ENCODE data around the gene PANX3. TPM values are rescaled to one million over a fixed set of nuclear protein-coding genes. Genes with fewer than 3 reads are reported as not detected.
A peak's percentile ranks its signal among the peaks of the same experiment; 100 is the strongest.
"Not testable (repeated sequence)": the region's sequence is repeated elsewhere in the genome, so short reads cannot be mapped to it uniquely, and the experiment has no call there.

The PANX3 gene
- total and polyA plus RNA-seq, 2 experiments from 2014 or later: 0.25 TPM; not detected in 1

GRCh38 chr11:124602193-124602592, 9.0 kb upstream of the PANX3 start:
- WGBS (ENCODE audit: low lambda C conversion rate, missing lambda C conversion rate): 64% methylated on average over 3 of the region's 3 CpGs
- Histone ChIP-seq H3K4me3 (no peak overlapping the region), H4K20me1 (ENCODE audit: insufficient read depth, poor library complexity, severe bottlenecking) (no peaks in the 10 kb centered on the region), H3K36me3 (replicated peaks; ENCODE audit: insufficient read depth, low read depth) (no peaks in the 10 kb centered on the region), H3K27me3 (peaks cover 6% of the 10 kb centered on the region), H3K27ac (no peak overlapping the region), H2AFZ (no peak overlapping the region), H3K9me3 (ENCODE audit: low read depth) (no peaks in the 10 kb centered on the region), H3K4me1 (ENCODE audit: insufficient read depth) (no peaks in the 10 kb centered on the region), H3K79me2 (no peaks in the 10 kb centered on the region), H3K9me2 (replicated peaks; ENCODE audit: insufficient read depth) (no peaks in the 10 kb centered on the region), H3K4me2 (no peak overlapping the region)
- TF ChIP-seq EZH2phosphoT487 (IDR thresholded peaks at IDR 0.05; ENCODE audit: low read depth, severe bottlenecking, unreplicated experiment) (no peak), CTCF (IDR thresholded peaks at IDR 0.05; ENCODE audit: poor library complexity) (no peak), EZH2 (IDR thresholded peaks at IDR 0.05; ENCODE audit: borderline replicate concordance) (no peak)
- DNase-seq (ENCODE audit: low spot score): no peak

- not testable (repeated sequence) for H4K20me1 ChIP-seq (ENCODE audit: insufficient read depth, poor library complexity, severe bottlenecking); H3K9me3 ChIP-seq (ENCODE audit: low read depth); H3K27ac ChIP-seq; H3K4me3 ChIP-seq; H3K36me3 ChIP-seq (replicated peaks; ENCODE audit: insufficient read depth, low read depth); H3K9me2 ChIP-seq (replicated peaks; ENCODE audit: insufficient read depth); H3K4me2 ChIP-seq; H3K79me2 ChIP-seq; DNase-seq (ENCODE audit: low spot score); H3K27me3 ChIP-seq; H2AFZ ChIP-seq; H3K4me1 ChIP-seq (ENCODE audit: insufficient read depth)
- WGBS (ENCODE audit: low lambda C conversion rate, missing lambda C conversion rate): 88% methylated on average over 3 of the region's 3 CpGs
These were observed 8.5 kb upstream of the PANX3 start for GRCh38 chr11:124602723-124603122.

- H2AFZ ChIP-seq: no peak overlapping the region
- no peak overlapping the region for H3K4me2 ChIP-seq
- H3K4me1 ChIP-seq (ENCODE audit: insufficient read depth): no peaks in the 10 kb centered on the region
- no peaks in the 10 kb centered on the region for H4K20me1 ChIP-seq (ENCODE audit: insufficient read depth, poor library complexity, severe bottlenecking)
- 81% methylated on average over 3 of the region's 3 CpGs for WGBS (ENCODE audit: low lambda C conversion rate, missing lambda C conversion rate)
- DNase-seq (ENCODE audit: low spot score): no peak
- H3K27ac ChIP-seq: no peak overlapping the region
- H3K27me3 ChIP-seq: peaks cover 2% of the 10 kb centered on the region
- no peaks in the 10 kb centered on the region for H3K9me3 ChIP-seq (ENCODE audit: low read depth)
- H3K79me2 ChIP-seq: no peaks in the 10 kb centered on the region
- H3K36me3 ChIP-seq (replicated peaks; ENCODE audit: insufficient read depth, low read depth): no peaks in the 10 kb centered on the region
- TF ChIP-seq EZH2phosphoT487 (IDR thresholded peaks at IDR 0.05; ENCODE audit: low read depth, severe bottlenecking, unreplicated experiment): no peak
- no peak for TF ChIP-seq CTCF (IDR thresholded peaks at IDR 0.05; ENCODE audit: poor library complexity)
- no peak for TF ChIP-seq EZH2 (IDR thresholded peaks at IDR 0.05; ENCODE audit: borderline replicate concordance)
- H3K9me2 ChIP-seq (replicated peaks; ENCODE audit: insufficient read depth): no peaks in the 10 kb centered on the region
- H3K4me3 ChIP-seq: no peak overlapping the region
These were observed 5.5 kb upstream of the PANX3 start for GRCh38 chr11:124605719-124606118.

- Histone ChIP-seq H3K27me3 (no peaks in the 10 kb centered on the region), H4K20me1 (ENCODE audit: insufficient read depth, poor library complexity, severe bottlenecking) (no peaks in the 10 kb centered on the region), H3K9me3 (ENCODE audit: low read depth) (no peaks in the 10 kb centered on the region), H3K9me2 (replicated peaks; ENCODE audit: insufficient read depth) (no peaks in the 10 kb centered on the region), H3K4me1 (ENCODE audit: insufficient read depth) (no peaks in the 10 kb centered on the region), H3K4me3 (no peak overlapping the region), H2AFZ (no peak overlapping the region), H3K27ac (no peak overlapping the region), H3K36me3 (replicated peaks; ENCODE audit: insufficient read depth, low read depth) (no peaks in the 10 kb centered on the region), H3K4me2 (no peak overlapping the region), H3K79me2 (no peaks in the 10 kb centered on the region)
- TF ChIP-seq CTCF (IDR thresholded peaks at IDR 0.05; ENCODE audit: poor library complexity) (no peak), EZH2phosphoT487 (IDR thresholded peaks at IDR 0.05; ENCODE audit: low read depth, severe bottlenecking, unreplicated experiment) (no peak), EZH2 (IDR thresholded peaks at IDR 0.05; ENCODE audit: borderline replicate concordance) (no peak)
- peak; percentile 47 for DNase-seq (ENCODE audit: low spot score)
These were observed 3.1 kb upstream of the PANX3 start for GRCh38 chr11:124608147-124608546.

Measured in hepatocyte (in vitro differentiated cells).